HTERT RPE-1 (cell line): ENCODE results near the gene RPS14.
"Not testable (repeated sequence)": the region's sequence is repeated elsewhere in the genome, so short reads cannot be mapped to it uniquely, and the experiment has no call there.

Experiments
- in situ Hi-C: fragments of 300-500 bp; cut with MboI; formaldehyde crosslinking; loops from 4 replicates; pipeline ENCODE4 v1.14.3; 2020; ENCODE audit warnings: low sequenced_read_pairs

RPS14 gene

DNA sequence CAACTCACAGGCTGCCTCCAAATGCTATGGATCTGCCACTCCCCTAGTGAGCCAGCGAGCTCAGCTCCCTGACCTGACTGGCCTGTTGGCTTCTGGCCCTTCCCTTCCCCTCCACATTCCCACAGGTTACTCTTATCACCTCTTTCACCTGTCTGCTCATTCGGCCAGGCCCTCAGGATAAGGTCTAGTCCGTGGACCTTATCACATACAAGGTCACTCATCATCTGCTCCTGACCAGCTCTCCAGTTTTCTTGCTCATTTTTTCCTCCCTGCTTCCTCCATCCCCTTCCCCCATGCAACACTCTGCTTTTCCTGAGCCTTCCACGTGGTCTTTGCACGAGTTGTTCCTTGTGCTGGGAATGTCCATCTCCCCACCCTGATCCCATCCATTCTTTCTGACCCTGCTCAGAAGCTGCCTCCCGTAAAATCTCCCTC is 32.5 kb upstream of the RPS14 start:
- in situ Hi-C loops = no loop called here

DNA sequence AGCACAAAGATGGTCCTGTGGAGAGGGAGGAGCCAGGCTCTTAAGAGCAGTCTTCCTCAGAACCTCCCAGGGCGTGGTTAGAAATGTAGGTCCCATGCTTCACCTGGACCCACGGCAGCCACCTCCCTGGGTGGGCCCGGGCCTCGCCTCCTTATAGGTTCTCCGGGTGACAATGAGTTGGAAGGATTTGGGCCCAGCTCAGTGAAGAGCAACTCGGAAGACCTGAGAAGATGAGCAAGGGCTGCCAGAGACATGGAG is 32.1 kb upstream of the RPS14 start:
- in situ Hi-C loops = no loop called here

DNA sequence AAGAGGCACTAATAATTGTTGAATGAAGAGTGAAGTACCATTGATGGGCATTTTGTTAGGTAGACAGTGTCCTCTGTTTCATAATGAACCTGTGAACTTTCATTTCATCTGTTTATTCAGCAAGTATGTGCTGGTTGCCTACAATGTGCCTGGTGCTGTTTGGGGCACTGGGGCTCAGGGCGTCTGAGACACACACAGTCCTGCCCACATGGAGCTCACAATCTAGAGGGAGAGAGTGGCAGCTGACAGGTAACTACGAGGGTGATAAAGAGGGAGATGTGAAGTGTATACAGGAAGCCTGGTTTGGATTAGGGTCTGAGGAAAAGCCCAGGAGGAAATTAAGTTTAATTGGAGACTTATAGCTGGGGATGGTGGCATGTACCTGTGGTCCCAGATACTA is 29.9 kb upstream of the RPS14 start:
- in situ Hi-C loops = no loop called here

DNA sequence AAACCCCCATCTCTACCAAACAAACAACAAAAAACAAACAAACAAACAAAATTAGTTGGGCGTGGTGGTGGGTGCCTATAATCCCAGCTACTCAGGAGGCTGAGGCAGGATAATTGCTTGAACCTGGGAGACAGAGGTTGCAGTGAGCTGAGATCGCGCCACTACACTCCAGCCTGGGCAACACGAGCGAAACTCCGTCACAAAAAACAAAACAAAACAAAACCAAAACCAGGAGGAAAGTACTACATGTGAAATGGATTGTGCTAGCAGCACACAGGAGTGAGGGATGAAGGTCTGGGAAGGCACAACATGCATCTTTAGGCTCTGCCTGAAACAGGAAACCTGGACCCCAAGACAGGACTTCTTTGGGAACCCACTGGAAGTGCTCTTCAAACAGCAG is 27.0 kb upstream of the RPS14 start:
- in situ Hi-C loops = not testable (repeated sequence)

DNA sequence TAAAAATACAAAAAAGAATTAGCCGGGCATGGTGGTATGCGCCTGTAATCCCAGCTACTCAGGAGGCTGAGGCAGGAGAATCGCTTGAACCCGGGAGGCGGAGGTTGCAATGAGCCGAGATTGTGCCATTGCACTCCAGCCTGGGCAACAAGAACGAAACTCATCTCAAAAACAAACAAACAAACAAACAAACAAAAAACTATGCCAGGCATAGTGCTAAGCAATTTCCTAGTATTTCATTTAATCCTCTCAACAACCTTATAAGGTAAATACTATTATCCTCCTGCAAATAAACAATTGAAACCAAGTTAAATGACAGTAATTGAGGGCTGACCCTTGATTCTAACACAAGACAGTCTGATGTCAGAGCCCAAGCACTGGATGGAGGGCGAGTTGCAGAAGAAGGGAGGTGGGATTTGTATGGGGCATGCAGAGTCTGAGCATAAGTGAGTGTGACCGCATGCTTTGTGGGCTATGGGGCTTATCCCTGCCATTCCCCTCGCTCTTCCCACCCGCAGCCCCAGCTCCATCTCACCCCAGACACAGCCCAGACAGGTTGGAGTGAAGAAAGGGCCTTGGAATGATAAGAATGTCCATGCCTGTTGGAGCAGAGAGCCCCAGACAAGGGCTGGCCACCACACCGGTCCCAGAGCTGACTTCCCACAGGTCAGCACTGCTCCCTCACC is 24.3 kb upstream of the RPS14 start:
- in situ Hi-C loops = no loop called here

DNA sequence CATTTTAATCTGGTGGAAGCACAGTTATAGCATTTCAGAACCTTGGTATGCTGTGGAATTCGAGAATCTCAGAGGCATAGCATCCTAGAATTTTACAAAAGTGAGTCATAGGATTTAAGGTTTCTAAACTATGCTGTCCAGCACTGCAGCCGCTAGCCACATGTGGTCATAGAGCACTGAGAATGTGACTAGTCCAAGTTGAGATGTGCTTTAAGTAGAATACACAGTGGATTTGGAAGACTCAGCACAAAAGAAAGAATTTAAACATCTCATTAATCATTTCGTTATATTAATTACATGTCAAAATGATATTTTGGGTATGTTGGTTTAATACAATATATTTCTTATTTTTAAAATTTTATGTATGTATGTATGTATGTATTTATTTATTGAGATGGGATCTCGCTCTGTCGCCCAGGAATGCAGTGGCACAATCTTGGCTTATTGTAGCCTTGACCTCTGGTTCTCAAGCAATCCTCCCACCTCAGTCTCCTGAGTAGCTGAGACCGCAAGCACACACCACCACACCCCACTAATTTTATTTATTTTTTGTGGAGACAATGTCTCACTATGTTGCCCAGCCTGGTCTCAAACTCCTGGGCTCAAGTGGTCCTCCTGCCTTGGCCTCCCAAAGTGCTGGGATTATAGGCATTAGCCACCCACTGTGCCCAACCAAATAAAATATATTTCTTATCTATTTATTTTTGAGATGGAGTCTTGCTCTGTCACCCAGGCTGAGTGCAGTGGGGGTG is 20.4 kb upstream of the RPS14 start:
- in situ Hi-C loops = no loop called here

DNA sequence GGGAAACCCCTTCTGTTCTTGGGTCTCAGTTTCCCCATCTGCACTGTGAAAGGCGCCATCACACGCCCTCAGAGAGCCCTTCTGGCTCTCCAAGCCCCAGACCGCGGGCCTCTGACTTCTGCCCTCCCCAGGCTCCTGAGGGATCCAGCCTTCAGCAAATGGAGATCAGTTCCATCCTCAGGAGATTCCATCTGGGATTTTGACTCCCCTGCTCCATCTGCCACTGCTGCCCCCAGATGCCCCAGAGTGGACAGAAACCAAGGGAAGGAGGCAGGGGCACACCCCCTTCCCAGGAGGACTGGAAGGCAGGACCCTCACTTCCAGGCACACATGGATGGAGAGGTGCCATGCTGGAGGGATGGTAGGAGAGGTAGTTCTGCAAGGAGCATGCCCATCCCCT is 18.7 kb upstream of the RPS14 start:
- in situ Hi-C loops = no loop called here

DNA sequence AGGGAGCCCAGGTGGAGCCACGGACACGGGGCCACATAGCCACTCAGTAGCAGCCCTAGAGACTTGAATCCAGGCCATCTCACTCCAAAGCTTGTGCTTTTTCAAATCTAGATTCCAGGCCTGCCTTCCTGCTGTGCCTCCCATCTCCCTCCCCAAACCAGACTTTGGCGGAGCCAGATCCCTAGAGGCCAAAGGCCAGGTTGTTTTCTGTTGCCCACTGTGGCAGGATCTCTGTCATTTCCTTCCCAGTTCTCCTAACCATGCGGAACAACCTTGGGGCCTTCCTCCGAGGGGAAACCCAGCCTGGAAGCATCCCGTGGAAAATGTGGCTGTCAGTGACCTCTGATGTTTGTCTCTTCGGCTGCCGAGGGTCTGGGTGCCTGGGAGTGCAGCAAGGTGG is 16.4 kb upstream of the RPS14 start:
- in situ Hi-C loops = no loop called here

DNA sequence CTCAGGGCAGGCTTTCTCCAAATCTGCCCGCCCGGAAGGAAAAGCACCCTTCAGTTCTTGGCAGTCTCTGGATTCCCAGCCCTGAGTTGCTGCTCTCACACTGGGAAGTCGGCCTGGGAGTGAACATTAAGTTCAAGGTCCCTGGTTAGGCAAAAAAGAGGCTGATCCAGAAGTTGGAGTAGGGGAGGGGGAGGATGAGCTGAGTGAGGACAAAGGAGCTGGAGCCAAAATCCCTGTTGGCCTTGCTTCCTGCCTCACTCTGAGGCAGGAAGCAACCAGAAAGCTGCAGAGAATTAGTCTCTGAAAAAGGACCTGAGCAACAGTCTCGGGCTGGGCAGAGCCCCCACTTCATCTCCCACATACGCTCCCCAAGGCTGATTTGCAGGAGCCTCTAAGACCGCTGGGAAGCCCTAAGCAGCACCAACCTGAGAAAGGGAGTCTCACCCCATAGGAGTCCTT is 15.0 kb upstream of the RPS14 start:
- in situ Hi-C loops = no loop called here

DNA sequence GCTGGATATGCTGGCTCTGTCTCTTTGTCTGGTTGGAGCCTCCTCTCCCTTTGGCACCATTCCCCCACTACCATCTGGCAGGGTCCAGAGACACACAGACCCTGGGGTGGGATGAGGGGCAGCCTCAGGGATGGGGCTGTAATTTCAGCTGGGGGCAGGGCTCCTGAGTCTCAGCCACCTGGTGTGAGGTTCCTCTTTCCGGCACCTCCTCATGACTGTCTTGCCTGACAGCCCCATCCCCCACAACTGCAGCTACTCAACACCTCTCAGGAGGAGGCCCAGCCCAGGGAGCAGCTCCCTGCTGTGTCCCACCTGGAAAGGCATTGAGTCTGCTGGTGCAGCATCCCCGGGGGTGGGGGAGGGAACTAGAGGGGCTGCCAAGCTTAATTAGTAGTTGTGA is 11.7 kb upstream of the RPS14 start:
- in situ Hi-C loops = no loop called here

DNA sequence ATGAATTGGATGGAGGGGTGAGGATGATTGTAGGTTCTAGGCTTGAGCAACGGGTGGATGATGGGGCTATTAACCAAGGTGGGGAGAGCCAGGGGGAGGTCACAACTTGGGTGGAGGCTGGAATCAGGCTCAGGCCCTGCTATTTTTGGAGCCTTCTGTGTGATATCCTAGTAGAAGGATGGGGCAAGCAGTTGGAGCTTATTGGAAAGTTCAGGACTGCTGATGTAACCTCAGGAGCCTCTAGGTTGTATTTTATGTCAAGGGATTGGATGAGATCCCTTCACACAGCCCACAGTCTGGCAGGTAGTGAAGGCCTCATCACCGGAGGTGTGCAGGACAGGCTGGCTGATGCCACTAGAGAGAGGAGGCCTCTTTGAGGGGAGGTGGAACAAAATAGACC is 11.2 kb upstream of the RPS14 start:
- in situ Hi-C loops = no loop called here

DNA sequence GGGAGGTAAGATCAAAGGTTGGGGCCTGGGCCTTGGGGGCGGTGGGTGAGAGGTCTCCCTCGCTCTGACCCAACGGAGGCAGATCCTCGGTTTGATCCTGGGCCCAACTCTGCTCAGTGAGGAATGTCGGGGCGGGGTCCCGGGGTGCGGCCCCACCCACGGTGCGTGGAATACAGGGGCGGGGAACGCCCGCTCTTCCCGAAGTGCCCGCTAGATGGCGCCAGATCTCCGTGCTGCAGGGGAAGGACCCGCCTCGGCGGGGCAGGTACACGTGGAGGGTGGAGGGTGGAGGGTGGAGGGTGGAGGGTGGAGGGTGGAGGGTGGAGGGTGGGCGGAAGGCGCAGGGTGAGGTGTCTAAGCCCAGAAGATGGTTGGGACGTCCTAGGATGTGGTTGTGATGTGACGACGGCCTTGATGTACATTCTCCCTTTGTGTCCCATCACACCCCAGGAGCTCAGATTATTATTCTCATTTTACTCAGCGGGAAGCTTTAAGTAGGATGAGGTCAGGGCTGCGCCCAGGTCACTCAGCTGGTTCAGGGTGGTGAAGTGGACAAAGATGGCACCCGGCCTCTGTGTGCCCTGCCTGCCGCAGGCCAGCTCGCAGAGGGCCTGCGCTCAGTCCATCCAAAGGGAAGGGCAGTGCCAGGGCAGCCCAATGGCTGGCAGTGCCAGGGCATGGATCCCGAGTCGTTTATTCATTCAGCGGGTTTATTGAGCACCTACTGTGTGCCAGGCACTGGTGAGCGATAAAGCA is 9.4 kb upstream of the RPS14 start:
- in situ Hi-C loops = no loop called here

DNA sequence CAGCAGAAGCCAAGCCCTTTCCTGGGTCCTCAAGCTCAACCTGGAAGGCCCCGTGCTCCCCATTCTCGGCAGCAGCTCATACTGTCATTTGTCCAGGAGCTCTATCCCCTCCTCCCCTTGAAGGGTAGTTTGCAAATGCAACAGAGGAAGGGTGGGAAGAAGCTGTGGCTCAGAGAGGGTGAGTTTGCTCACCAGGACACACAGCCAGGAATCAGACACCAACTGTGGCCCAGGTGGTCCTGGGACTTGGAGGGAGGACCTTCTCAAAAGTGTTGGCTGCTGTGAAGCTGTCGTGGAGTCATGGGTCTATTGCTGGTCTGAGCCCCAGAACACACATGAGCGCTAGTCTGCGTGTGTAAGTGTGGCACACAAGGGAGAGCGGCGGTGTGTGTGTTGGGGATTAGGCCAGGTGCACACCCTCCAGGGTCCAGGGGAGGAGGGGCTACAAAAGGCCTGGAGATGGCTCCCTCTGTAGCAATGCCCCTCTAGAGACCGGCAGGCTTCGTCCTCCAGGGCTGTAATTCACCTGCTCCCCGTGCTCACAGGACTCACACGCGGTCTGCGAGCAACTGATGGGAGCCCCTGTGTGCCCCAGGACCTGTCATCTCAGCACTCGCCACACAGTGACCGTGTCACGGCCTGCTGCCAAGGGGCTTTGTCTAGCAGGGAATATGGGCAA is 8.2 kb upstream of the RPS14 start:
- in situ Hi-C loops = no loop called here

DNA sequence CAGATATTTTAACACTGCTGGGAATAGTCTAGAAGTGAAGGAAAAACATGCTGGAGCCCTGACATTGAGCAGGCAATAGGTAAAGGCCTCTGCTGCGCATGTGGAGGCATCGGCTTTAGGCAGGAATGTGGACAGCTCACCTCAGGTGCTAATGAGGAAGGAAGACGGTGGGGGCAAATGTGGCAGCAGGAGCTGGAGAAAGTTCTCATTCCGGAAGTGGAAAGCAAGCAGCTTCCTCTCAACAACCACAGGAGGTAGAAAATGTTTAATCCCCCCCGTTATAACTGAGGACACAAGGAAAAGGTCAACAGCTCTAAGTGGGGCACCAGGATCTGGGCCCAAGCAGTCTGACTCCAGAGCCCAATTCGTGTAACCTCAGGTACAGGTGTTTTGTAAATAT is 7.6 kb upstream of the RPS14 start:
- in situ Hi-C loops = no loop called here

DNA sequence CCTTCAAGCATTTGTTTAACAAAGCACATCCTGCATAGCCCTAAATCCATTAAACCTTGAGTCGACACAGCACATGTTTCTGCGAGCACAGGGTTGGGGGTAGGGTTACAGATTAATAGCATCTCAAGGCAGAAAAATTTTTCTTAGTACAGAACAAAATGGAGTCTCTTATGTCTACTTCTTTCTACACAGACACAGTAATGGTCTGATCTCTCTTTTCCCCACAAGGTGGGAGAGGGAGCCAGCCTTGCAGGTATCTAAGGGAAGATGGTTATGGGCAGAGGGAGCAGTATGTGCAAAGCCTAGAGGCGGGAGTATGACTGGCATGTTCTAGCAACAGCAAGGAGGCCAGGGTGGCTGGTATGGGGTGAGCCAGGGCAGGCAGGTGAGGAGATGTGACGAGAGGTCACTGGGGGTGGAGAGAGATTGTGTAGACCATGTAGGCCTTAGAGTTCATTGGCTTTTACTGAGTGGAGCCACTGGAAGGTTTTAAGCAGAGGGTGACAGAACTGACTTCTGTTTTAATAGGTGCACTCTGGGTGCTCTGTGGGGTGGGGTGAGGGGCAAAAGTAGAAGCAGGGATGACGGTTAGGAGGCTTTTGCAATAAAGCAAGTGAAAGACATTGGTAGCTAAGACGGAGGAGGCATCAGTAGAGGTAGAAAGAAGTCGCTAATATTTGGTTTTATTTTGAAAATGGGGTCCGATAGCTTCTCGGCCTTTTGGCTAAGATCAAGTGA is 5.1 kb upstream of the RPS14 start:
- in situ Hi-C loops = no loop called here

DNA sequence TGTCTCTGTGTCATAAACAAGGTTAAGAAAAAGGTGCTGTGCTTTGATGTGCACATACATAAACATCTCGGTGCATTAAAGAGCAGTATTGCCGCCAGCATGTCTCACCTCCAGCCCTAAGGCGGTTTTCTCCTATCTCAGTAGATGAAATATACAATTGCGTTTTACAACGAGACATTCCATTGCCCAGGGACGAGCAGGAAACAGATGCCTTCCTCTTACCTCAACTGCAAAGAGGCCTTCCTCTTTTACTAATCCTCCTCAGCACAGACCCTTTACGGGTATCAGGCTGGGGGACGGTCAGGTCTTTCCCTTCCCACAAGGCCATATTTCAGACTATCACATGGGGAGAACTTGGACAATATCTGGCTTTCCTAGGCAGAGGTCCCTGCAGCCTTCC is 4.5 kb upstream of the RPS14 start:
- in situ Hi-C loops = not testable (repeated sequence)

DNA sequence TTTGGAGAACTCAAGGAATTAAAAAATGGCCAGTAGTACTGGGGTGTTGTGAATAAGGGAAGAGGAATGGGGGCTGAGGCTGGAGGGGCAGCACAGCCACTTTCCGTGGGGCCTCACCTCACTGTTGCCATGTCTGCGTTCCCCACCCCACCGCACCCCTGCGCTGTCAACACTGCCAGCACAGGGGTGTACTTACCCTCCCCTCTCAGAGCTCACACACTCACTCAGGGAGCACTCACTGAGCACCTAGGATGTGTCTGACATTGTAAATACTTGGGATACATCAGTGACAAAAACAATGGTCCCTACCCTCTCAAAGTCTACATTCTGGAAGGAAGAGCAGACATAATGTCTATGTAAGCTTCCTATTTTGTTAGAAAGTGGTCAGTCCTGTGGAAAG is 3.4 kb upstream of the RPS14 start:
- in situ Hi-C loops = no loop called here

DNA sequence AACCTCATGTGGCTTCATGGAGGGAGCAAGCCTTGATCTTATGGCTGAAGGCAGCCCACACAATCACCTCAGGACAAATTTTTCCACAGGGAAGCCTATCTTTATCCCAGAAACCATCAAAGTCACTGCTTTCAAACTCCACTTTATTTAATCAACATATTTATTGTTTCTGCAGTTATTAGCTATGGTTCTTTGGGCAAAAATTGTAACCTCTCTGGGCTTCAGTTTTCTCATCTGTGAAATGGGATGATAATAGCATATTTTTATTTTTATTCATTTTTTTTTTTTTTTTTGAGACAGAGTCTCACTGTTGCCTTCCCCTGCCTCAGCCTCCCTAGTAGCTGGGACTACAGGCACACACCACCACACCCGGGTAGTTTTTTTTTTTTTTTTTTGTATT is 2.1 kb upstream of the RPS14 start:
- in situ Hi-C loops = no loop called here

DNA sequence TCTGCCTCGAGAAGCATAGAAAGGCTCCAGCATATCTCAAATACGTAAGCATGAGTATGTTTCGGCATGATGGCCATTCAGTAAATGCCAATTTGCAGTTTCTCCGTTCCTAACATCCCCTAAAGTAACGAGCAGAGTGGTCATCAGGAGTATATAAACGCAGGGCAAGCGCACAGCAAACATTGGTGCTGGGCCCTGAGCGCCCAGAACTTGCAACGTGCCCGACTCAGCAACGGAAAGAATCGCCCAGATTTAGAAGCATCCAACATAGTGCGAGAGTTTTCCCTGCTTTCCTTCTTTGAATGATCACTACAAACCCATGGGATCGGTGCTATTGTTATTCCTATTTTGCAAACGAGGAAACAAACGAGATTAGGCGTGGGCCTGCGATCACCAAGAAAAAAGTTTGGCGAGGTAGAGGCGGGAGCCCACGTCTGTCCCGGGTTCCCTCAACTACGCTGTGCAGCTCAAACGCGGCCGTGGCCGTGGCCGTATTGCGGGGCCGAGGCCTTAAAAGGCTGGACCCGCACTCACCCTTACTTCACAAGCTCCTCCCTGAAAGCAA is 505 bp downstream of the RPS14 start:
- in situ Hi-C loops = no loop called here

DNA sequence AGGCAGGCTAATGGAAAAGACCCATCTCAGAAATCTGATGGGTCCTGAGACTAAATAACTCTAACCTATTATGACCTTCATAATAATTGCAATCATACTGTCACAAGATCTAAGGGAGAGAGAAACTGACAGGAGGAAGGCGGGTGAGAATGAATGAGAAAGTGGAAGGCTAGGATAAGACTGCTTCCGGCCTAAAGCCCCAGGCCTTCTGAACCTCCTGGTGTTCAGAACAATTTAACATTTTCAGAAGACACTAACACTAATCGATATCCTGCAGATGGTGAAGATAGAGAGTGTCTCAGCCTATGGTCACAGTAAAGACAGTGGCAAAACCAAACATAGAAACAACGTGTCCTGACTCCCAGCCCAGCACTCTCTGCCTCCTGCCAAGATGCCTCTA is 1.2 kb downstream of the RPS14 start:
- in situ Hi-C loops = no loop called here

DNA sequence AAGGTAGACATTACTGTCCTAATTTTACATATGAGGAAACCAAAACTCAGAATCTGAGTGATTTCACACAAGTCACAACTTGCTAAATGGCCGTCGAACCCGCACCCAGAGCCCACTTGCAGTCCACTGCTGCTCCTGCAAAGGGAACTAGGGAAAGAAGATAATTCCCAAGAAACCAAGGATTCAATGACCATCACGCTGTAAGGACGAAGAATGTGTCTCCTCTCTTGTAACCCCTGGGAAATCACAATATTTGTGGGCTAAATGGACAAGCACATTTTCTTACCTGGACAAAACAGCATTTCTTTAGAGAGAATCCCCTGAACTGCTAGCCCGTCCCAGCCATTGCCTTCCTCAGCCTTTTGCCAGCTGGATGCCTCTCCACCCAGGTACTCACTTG is 2.4 kb downstream of the RPS14 start:
- in situ Hi-C loops = no loop called here
